WERI-Rb-1 (cell line): ENCODE measurements around the gene CDK16.
A peak's percentile ranks its signal among the peaks of the same experiment; 100 is the strongest.

Source experiments
- DNase-seq: peaks from one replicate; pipeline ENCODE4 v3.0.0-alpha.2; 2020
- H3K27ac ChIP-seq: fragments of 250-450 bp; sonication (Bioruptor Pico); 2 replicates; pipeline ENCODE4 v1.5.1; 2020; ENCODE audit warnings: mild to moderate bottlenecking, moderate library complexity
- H3K27me3 ChIP-seq: fragments of 250-450 bp; sonication (Bioruptor Pico); 2 replicates; pipeline ENCODE4 v1.5.1; 2021; ENCODE audit warnings: mild to moderate bottlenecking, low read depth, moderate library complexity; ENCODE audit not compliant: insufficient read depth, severe bottlenecking
- H3K36me3 ChIP-seq: fragments of 250-450 bp; sonication (Bioruptor Pico); 2 replicates; pipeline ENCODE4 v1.5.1; 2020; ENCODE audit warnings: mild to moderate bottlenecking, moderate library complexity
- H3K4me3 ChIP-seq: 2 replicates; pipeline ENCODE4 v1.5.1; 2011; ENCODE audit warnings: low read depth, mild to moderate bottlenecking, control low read depth, low read length
- H3K9me3 ChIP-seq: fragments of 250-450 bp; sonication (Bioruptor Pico); 2 replicates; pipeline ENCODE4 v1.5.1; 2021; ENCODE audit warnings: mild to moderate bottlenecking, moderate library complexity; ENCODE audit not compliant: severe bottlenecking
- TF ChIP-seq, protein P1 (sequence below): IDR thresholded peaks from 2 replicates; pipeline ENCODE4 v1.5.1; 2011; ENCODE audit warnings: low read depth, mild to moderate bottlenecking, control low read depth, inconsistent platforms, low read length

The CDK16 gene

GRCh38 chrX:47232197-47232802, 13.8 kb downstream of the CDK16 start:
- no peaks in the 10 kb centered on the region for H3K9me3 ChIP-seq
- H3K27me3 ChIP-seq = no peaks in the 10 kb centered on the region
- H3K4me3 ChIP-seq = peak overlapping the region; percentile 61
- H3K27ac ChIP-seq = peak overlapping the region; percentile 94
- no peak for DNase-seq
- peaks cover 19% of the 10 kb centered on the region for H3K36me3 ChIP-seq
- TF ChIP-seq, protein P1, sequence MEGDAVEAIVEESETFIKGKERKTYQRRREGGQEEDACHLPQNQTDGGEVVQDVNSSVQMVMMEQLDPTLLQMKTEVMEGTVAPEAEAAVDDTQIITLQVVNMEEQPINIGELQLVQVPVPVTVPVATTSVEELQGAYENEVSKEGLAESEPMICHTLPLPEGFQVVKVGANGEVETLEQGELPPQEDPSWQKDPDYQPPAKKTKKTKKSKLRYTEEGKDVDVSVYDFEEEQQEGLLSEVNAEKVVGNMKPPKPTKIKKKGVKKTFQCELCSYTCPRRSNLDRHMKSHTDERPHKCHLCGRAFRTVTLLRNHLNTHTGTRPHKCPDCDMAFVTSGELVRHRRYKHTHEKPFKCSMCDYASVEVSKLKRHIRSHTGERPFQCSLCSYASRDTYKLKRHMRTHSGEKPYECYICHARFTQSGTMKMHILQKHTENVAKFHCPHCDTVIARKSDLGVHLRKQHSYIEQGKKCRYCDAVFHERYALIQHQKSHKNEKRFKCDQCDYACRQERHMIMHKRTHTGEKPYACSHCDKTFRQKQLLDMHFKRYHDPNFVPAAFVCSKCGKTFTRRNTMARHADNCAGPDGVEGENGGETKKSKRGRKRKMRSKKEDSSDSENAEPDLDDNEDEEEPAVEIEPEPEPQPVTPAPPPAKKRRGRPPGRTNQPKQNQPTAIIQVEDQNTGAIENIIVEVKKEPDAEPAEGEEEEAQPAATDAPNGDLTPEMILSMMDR = no peak

DNA sequence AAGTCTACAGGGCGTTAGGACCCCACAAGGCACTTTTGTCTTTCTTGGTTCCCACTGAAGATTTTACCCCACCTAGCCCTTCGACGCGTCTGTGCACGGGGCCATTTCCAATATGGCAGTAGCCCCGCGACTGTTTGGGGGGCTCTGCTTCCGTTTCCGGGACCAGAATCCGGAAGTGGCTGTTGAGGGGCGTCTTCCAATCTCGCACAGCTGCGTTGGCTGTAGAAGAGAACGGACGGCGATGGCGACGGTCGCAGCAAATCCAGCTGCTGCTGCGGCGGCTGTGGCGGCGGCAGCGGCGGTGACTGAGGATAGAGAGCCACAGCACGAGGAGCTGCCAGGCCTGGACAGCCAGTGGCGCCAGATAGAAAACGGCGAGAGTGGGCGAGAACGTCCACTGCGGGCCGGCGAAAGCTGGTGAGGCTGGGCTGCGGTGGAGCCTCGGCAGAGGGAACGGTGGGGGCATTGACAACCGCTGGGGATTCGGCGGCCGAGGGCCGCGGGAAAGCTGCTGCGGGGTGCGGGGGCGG, 14.4 kb downstream of the CDK16 start, which contains the start of gene USP11:
Gene USP11 (plus strand): TSS at position 207 of the 530 bp plus-strand sequence. CDS start 35 bp downstream, at position 242.
- Histone ChIP-seq H3K27me3 (no peaks in the 10 kb centered on the region), H3K9me3 (no peaks in the 10 kb centered on the region), H3K36me3 (peaks cover 14% of the 10 kb centered on the region), H3K27ac (peak within 1 kb of the TSS; percentile 94), H3K4me3 (peak within 1 kb of the TSS; percentile 61)
- DNase-seq = peak; percentile 60
- TF ChIP-seq, protein P1 = no peak

- TF ChIP-seq, protein P1 = no peak
- H3K36me3 ChIP-seq = peaks cover 7% of the 10 kb centered on the region
- H3K9me3 ChIP-seq = no peaks in the 10 kb centered on the region
- peak; percentile 90 for DNase-seq
- H3K27me3 ChIP-seq = no peaks in the 10 kb centered on the region
- peak overlapping the region; percentile 94 for H3K27ac ChIP-seq
- peak overlapping the region; percentile 61 for H3K4me3 ChIP-seq
These were observed 15.0 kb downstream of the CDK16 start for GRCh38 chrX:47233333-47234113.

GRCh38 chrX:47234583-47234982, 16.1 kb downstream of the CDK16 start:
- TF ChIP-seq, protein P1 = no peak
- Histone ChIP-seq H3K9me3 (no peaks in the 10 kb centered on the region), H3K36me3 (peaks cover 2% of the 10 kb centered on the region), H3K4me3 (peak overlapping the region; percentile 61), H3K27ac (peak overlapping the region; percentile 94), H3K27me3 (no peaks in the 10 kb centered on the region)
- no peak for DNase-seq

GRCh38 chrX:47235691-47236103, 17.2 kb downstream of the CDK16 start:
- Histone ChIP-seq H3K27me3 (no peaks in the 10 kb centered on the region), H3K27ac (no peak overlapping the region), H3K36me3 (peaks cover 11% of the 10 kb centered on the region), H3K9me3 (no peaks in the 10 kb centered on the region), H3K4me3 (no peak overlapping the region)
- no peak for DNase-seq
- TF ChIP-seq, protein P1 = no peak
